K562 (cell line): ENCODE data around the gene CUL1. TPM values are rescaled to one million over a fixed set of nuclear protein-coding genes. Genes with fewer than 3 reads are reported as not detected.

Experiments used
- BHLHE40 ChIP-seq: IDR thresholded peaks from 2 replicates; pipeline ENCODE4 v1.6.1; 2011; ENCODE audit warnings: low read length, improper control_type of control experiment
- CBX5 ChIP-seq: IDR thresholded peaks from 2 replicates; pipeline ENCODE4 v1.6.1; 2014; ENCODE audit warnings: low read depth, borderline replicate concordance
- CCAR2 ChIP-seq: fragments of 200-400 bp; formaldehyde crosslinking; IDR thresholded peaks from 2 replicates; pipeline ENCODE4 v1.6.1; 2017; ENCODE audit warnings: mild to moderate bottlenecking, low read depth, low read length
- ELK1 ChIP-seq: sonication (generic); formaldehyde crosslinking; IDR thresholded peaks from 2 replicates; pipeline ENCODE4 v1.8.1; 2022; ENCODE audit warnings: missing genetic modification reagents
- MGA ChIP-seq: fragments of 450-650 bp; IDR thresholded peaks from 2 replicates; pipeline ENCODE4 v1.6.1; 2016; ENCODE audit warnings: mild to moderate bottlenecking, moderate library complexity
- NFIX ChIP-seq: fragments of 250-450 bp; sonication (Bioruptor Pico); IDR thresholded peaks from 2 replicates; pipeline ENCODE4 v1.4.0; 2020; ENCODE audit warnings: low read depth, mild to moderate bottlenecking, moderate library complexity
- POLR2B ChIP-seq: fragments of 450-650 bp; IDR thresholded peaks from 2 replicates; pipeline ENCODE4 v1.6.1; 2018; ENCODE audit warnings: low read depth; ENCODE audit not compliant: partially characterized antibody
- RBBP5 ChIP-seq: fragments of 200-600 bp; sonication (generic); IDR thresholded peaks from 2 replicates; pipeline ENCODE4 v1.6.1; 2012; ENCODE audit warnings: borderline replicate concordance, mild to moderate bottlenecking, low read length, control low read depth, inconsistent platforms; ENCODE audit not compliant: insufficient read depth, poor library complexity, severe bottlenecking
- SMARCE1 ChIP-seq: fragments of 450-650 bp; IDR thresholded peaks from 2 replicates; pipeline ENCODE4 v1.7.1; 2016; ENCODE audit warnings: mild to moderate bottlenecking
- ZBTB1 ChIP-seq: sonication (generic); formaldehyde crosslinking; IDR thresholded peaks from 2 replicates; pipeline ENCODE4 v1.8.1; 2023; ENCODE audit warnings: missing genetic modification reagents, low read depth, mild to moderate bottlenecking, borderline replicate concordance
- ZBTB5 ChIP-seq: fragments of 450-650 bp; IDR thresholded peaks from 2 replicates; pipeline ENCODE4 v1.6.1; 2017; ENCODE audit warnings: antibody characterized with exemption
- ZNF165 ChIP-seq: fragments of 250-450 bp; sonication (Bioruptor Pico); IDR thresholded peaks from 2 replicates; pipeline ENCODE4 v1.4.0; 2020; ENCODE audit warnings: borderline replicate concordance
- ZNF224 ChIP-seq: sonication (generic); formaldehyde crosslinking; IDR thresholded peaks from 2 replicates; pipeline ENCODE4 v1.8.0; 2022; ENCODE audit warnings: mild to moderate bottlenecking, missing genetic modification reagents
- ZNF584 ChIP-seq: fragments of 200-800 bp; sonication (Bioruptor generic); IDR thresholded peaks from 2 replicates; pipeline ENCODE4 v1.6.1; 2016; ENCODE audit warnings: low read depth, mild to moderate bottlenecking, missing genetic modification characterization, missing compliant biosample characterization
- polyA plus RNA-seq, 8 experiments: library from polyadenylated mRNA; depleted of rRNA in 4 of 8; stranded (reverse) in 5 of 8; unstranded in 3 of 8; fragments of >200 nt; fragmentation: Nextera tagmentation in 2 of 8; fragmentation: Illumina TruSeq in 1 of 8; extraction: Ambion mirVana in 2 of 8; extraction: Trizol in 1 of 8; gene quantifications; 2 replicates each; pipeline versions ENCODE4 v1.2.1 to v1.2.3, GENCODE V29; 2011 to 2014; ENCODE audit warnings: inconsistent platforms in 1 of 8, missing spikeins in 1 of 8
- total RNA-seq, 7 experiments: library from RNA; depleted of rRNA in 6 of 7; stranded (reverse); fragments of >200 nt in 6 of 7; fragmentation: Illumina TruSeq in 2 of 7; extraction: Trizol in 2 of 7; gene quantifications; 2 replicates each; pipeline versions ENCODE4 v1.2.1 to v1.2.3, GENCODE V29; 2011 to 2021; ENCODE audit warnings: low replicate concordance in 1 of 7

The CUL1 gene
- total and polyA plus RNA-seq, 9 of the 15 experiments (the other 6 are each of a cell fraction or from before 2014, with no cell fraction given), result 31.5 to 107 (median 96.5) TPM

GRCh38 chr7:148850564-148850963 lies 151.9 kb downstream of the CUL1 start (continued):
- TF ChIP-seq ZBTB5, result no peak
- TF ChIP-seq MGA, result no peak
- no peak for TF ChIP-seq ZNF165 (CRISPR knock-in tag)
- no peak for TF ChIP-seq RBBP5
- TF ChIP-seq POLR2B, result no peak
- TF ChIP-seq NFIX, result no peak
- no peak for TF ChIP-seq ZBTB1 (CRISPR knock-in tag)
- no peak for TF ChIP-seq ELK1 (CRISPR knock-in tag)
- TF ChIP-seq CCAR2, result no peak
- no peak for TF ChIP-seq ZNF224 (CRISPR knock-in tag)
- no peak for TF ChIP-seq CBX5
- no peak for TF ChIP-seq BHLHE40
- peak; percentile 53; the same call in 1 of the 2 replicates for TF ChIP-seq SMARCE1
- no peak for TF ChIP-seq ZNF584
